GM12878 (cell line): ENCODE results near the gene PCYOX1L.

Source experiments
- E2F4 ChIP-seq: IDR thresholded peaks from 2 replicates; pipeline ENCODE4 v1.6.1; 2012; ENCODE audit warnings: low read depth, low read length, improper control_type of control experiment
- FOS ChIP-seq: IDR thresholded peaks from 3 replicates; pipeline ENCODE4 v1.6.1; 2011; ENCODE audit warnings: borderline replicate concordance; ENCODE audit not compliant: insufficient read length; ENCODE audit errors: extremely low read depth
- JUND ChIP-seq: IDR thresholded peaks from 2 replicates; pipeline ENCODE4 v1.6.1; 2012; ENCODE audit warnings: low read depth, mild to moderate bottlenecking, low read length, improper control_type of control experiment, moderate library complexity
- KDM1A ChIP-seq: fragments of 200-600 bp; sonication (generic); IDR thresholded peaks from 2 replicates; pipeline ENCODE4 v1.6.1; 2016; ENCODE audit warnings: borderline replicate concordance
- RCOR1 ChIP-seq: conservative IDR thresholded peaks from 2 replicates; pipeline ENCODE4 v1.6.1; 2012; ENCODE audit warnings: low read depth, low read length, improper control_type of control experiment
- TCF12 ChIP-seq: IDR thresholded peaks from 2 replicates; pipeline ENCODE4 v1.6.1; 2011; ENCODE audit warnings: low read depth, mild to moderate bottlenecking, low read length
- WRNIP1 ChIP-seq: IDR thresholded peaks from 2 replicates; pipeline ENCODE4 v1.6.1; 2011; ENCODE audit warnings: low read depth, low read length, improper control_type of control experiment, borderline replicate concordance
- TF ChIP-seq, protein P1 (sequence below): IDR thresholded peaks from 2 replicates; pipeline ENCODE4 v1.6.1; 2012; ENCODE audit warnings: low read depth, low read length, improper control_type of control experiment
- TF ChIP-seq, protein P2 (sequence below), 3 experiments: IDR thresholded peaks in 2 of 3; conservative IDR thresholded peaks in 1 of 3; 2 replicates each; pipeline ENCODE4 v1.5.1; 2011; ENCODE audit warnings: low read depth in 3 of 3, low read length in 3 of 3, mild to moderate bottlenecking in 3 of 3, control low read depth in 2 of 3, moderate library complexity in 2 of 3, inconsistent platforms in 1 of 3, mixed read lengths in 1 of 3; ENCODE audit not compliant: control insufficient read depth in 2 of 3, insufficient read depth in 1 of 3; ENCODE audit errors: extremely low read depth in 1 of 3
- TF ChIP-seq, protein P3 (sequence below): fragments of 450-650 bp; IDR thresholded peaks from 2 replicates; pipeline ENCODE4 v1.6.1; 2017; ENCODE audit warnings: mild to moderate bottlenecking
- TF ChIP-seq, protein P4 (sequence below): IDR thresholded peaks from 2 replicates; pipeline ENCODE4 v1.6.1; 2012; ENCODE audit warnings: low read depth, low read length, improper control_type of control experiment

GRCh38 chr5:149414405-149415065 is 56.7 kb downstream of the PCYOX1L start:
- TF ChIP-seq, protein P1, sequence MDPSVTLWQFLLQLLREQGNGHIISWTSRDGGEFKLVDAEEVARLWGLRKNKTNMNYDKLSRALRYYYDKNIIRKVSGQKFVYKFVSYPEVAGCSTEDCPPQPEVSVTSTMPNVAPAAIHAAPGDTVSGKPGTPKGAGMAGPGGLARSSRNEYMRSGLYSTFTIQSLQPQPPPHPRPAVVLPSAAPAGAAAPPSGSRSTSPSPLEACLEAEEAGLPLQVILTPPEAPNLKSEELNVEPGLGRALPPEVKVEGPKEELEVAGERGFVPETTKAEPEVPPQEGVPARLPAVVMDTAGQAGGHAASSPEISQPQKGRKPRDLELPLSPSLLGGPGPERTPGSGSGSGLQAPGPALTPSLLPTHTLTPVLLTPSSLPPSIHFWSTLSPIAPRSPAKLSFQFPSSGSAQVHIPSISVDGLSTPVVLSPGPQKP = no peak
- TF ChIP-seq E2F4 (no peak), FOS (no peak), TCF12 (no peak), JUND (no peak), KDM1A (no peak), RCOR1 (no peak), WRNIP1 (no peak)
- TF ChIP-seq, protein P2, sequence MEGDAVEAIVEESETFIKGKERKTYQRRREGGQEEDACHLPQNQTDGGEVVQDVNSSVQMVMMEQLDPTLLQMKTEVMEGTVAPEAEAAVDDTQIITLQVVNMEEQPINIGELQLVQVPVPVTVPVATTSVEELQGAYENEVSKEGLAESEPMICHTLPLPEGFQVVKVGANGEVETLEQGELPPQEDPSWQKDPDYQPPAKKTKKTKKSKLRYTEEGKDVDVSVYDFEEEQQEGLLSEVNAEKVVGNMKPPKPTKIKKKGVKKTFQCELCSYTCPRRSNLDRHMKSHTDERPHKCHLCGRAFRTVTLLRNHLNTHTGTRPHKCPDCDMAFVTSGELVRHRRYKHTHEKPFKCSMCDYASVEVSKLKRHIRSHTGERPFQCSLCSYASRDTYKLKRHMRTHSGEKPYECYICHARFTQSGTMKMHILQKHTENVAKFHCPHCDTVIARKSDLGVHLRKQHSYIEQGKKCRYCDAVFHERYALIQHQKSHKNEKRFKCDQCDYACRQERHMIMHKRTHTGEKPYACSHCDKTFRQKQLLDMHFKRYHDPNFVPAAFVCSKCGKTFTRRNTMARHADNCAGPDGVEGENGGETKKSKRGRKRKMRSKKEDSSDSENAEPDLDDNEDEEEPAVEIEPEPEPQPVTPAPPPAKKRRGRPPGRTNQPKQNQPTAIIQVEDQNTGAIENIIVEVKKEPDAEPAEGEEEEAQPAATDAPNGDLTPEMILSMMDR (IDR thresholded peaks at IDR 0.05 in 2 of 3, conservative IDR thresholded peaks at IDR 0.05 in 1 of 3; ENCODE audit: control insufficient read depth in 2 of 3, extremely low read depth in 1 of 3, insufficient read depth in 1 of 3, low read depth in 3 of 3, low read length in 3 of 3) = no peak
- TF ChIP-seq, protein P3, sequence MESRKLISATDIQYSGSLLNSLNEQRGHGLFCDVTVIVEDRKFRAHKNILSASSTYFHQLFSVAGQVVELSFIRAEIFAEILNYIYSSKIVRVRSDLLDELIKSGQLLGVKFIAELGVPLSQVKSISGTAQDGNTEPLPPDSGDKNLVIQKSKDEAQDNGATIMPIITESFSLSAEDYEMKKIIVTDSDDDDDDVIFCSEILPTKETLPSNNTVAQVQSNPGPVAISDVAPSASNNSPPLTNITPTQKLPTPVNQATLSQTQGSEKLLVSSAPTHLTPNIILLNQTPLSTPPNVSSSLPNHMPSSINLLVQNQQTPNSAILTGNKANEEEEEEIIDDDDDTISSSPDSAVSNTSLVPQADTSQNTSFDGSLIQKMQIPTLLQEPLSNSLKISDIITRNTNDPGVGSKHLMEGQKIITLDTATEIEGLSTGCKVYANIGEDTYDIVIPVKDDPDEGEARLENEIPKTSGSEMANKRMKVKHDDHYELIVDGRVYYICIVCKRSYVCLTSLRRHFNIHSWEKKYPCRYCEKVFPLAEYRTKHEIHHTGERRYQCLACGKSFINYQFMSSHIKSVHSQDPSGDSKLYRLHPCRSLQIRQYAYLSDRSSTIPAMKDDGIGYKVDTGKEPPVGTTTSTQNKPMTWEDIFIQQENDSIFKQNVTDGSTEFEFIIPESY = no peak
- TF ChIP-seq, protein P4, sequence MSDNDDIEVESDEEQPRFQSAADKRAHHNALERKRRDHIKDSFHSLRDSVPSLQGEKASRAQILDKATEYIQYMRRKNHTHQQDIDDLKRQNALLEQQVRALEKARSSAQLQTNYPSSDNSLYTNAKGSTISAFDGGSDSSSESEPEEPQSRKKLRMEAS = no peak
